Colonic mucosa (tissue), 4 donors: ENCODE data around the gene AWAT1. TPM values are rescaled to one million over a fixed set of nuclear protein-coding genes. Genes with fewer than 3 reads are reported as not detected.
"Not testable (repeated sequence)": the region's sequence is repeated elsewhere in the genome, so short reads cannot be mapped to it uniquely, and the experiment has no call there.

ENCODE experiments used
- DNase-seq: peaks from one replicate; pipeline ENCODE4 v3.0.0-alpha.2; 2020
- H3K27ac ChIP-seq: fragments of 200-600 bp; one replicate; pipeline ENCODE4 v1.8.0; 2021
- H3K27me3 ChIP-seq: fragments of 200-600 bp; one replicate; pipeline ENCODE4 v1.8.0; 2021
- H3K36me3 ChIP-seq: fragments of 200-600 bp; one replicate; pipeline ENCODE4 v1.8.0; 2021
- H3K4me1 ChIP-seq: fragments of 200-600 bp; one replicate; pipeline ENCODE4 v1.8.0; 2021; ENCODE audit warnings: mild to moderate bottlenecking
- H3K4me3 ChIP-seq: fragments of 200-600 bp; one replicate; pipeline ENCODE4 v1.8.0; 2021
- H3K9ac ChIP-seq, 2 donors: one replicate each; pipeline ENCODE4 v1.7.0; 2013; ENCODE audit warnings: control low read depth in 2 of 2, low read depth in 2 of 2, low read length in 2 of 2
- H3K9me3 ChIP-seq: fragments of 200-600 bp; one replicate; pipeline ENCODE4 v1.8.0; 2021
- CTCF ChIP-seq: fragments of 200-600 bp; IDR thresholded peaks from one replicate; pipeline ENCODE4 v1.8.0; 2022; ENCODE audit warnings: antibody characterized with exemption, mild to moderate bottlenecking
- intact Hi-C: fragments of 100-400 bp; cut with DNase I; formaldehyde crosslinking; loops from one replicate; pipeline ENCODE4 v1.14.1; 2022
- total RNA-seq, 2 donors: library from RNA; stranded (reverse); fragmentation: NEBNext Ultra II Directional in 1 of 2; extraction: Animal tissue kit (Norgen Biotek cat#: 25700) in 1 of 2; gene quantifications; one replicate each; pipeline ENCODE4 v1.2.1, GENCODE V29; 2021
- donor health status: healthy.
- donor health status: DM: no; HTN: no; CAD: no.
- donor health status: DM: no; HTN: no; CAD: no.

The AWAT1 gene
- total RNA-seq, 2 donors from 2014 or later, result not detected

- intact Hi-C loops, result no loop called here
- Histone ChIP-seq H3K4me1 (no peaks in the 10 kb centered on the region), H3K9me3 (no peaks in the 10 kb centered on the region), H3K9ac (no peak overlapping the region), H3K4me3 (no peak overlapping the region), H3K27ac (no peak overlapping the region), H3K36me3 (no peaks in the 10 kb centered on the region), H3K27me3 (no peaks in the 10 kb centered on the region)
- TF ChIP-seq CTCF, result no peak
- DNase-seq, result no peak
These were observed 7.0 kb downstream of the AWAT1 start for GRCh38 chrX:70241501-70241900.

GRCh38 chrX:70243601-70244000, 9.1 kb downstream of the AWAT1 start:
- H3K4me3 ChIP-seq, H3K9ac ChIP-seq, H3K27ac ChIP-seq, DNase-seq, H3K36me3 ChIP-seq, intact Hi-C loops, H3K4me1 ChIP-seq, H3K27me3 ChIP-seq, H3K9me3 ChIP-seq: not testable (repeated sequence)

- no peaks in the 10 kb centered on the region for H3K36me3 ChIP-seq
- DNase-seq, result no peak
- no peak for TF ChIP-seq CTCF
- no peaks in the 10 kb centered on the region for H3K27me3 ChIP-seq
- H3K27ac ChIP-seq, result no peak overlapping the region
- no peak overlapping the region for H3K4me3 ChIP-seq
- no peaks in the 10 kb centered on the region for H3K4me1 ChIP-seq
- no peaks in the 10 kb centered on the region for H3K9me3 ChIP-seq
- intact Hi-C loops, result no loop called here
- no peak overlapping the region for H3K9ac ChIP-seq
These were observed 10.4 kb downstream of the AWAT1 start for GRCh38 chrX:70244881-70245280.

- Histone ChIP-seq H3K27me3 (no peaks in the 10 kb centered on the region), H3K36me3 (no peaks in the 10 kb centered on the region), H3K9ac (no peak overlapping the region), H3K27ac (no peak overlapping the region), H3K9me3 (no peaks in the 10 kb centered on the region), H3K4me3 (no peak overlapping the region), H3K4me1 (no peaks in the 10 kb centered on the region)
- no peak for DNase-seq
- TF ChIP-seq CTCF, result no peak
- intact Hi-C loops, result no loop called here
These were observed 12.8 kb downstream of the AWAT1 start for GRCh38 chrX:70247252-70247651.

GRCh38 chrX:70252491-70252890, 18.0 kb downstream of the AWAT1 start:
- no peak for DNase-seq

More at GRCh38 chrX:70252491-70252890, 18.0 kb downstream of the AWAT1 start:
- H3K27ac ChIP-seq, result no peak overlapping the region
- no peaks in the 10 kb centered on the region for H3K9me3 ChIP-seq
- no peaks in the 10 kb centered on the region for H3K36me3 ChIP-seq
- TF ChIP-seq CTCF, result no peak
- H3K27me3 ChIP-seq, result no peaks in the 10 kb centered on the region
- no peaks in the 10 kb centered on the region for H3K4me1 ChIP-seq
- no peak overlapping the region for H3K9ac ChIP-seq
- no peak overlapping the region for H3K4me3 ChIP-seq
- intact Hi-C loops, result no loop called here
